Body of pancreas (tissue), 4 donors: Measurements from ENCODE around the gene THOC2.

Experiments used
- POLR2A ChIP-seq, 3 donors: fragments of 450-650 bp; IDR thresholded peaks; one replicate each; pipeline ENCODE4 v1.6.1; 2016; ENCODE audit warnings: antibody characterized with exemption in 3 of 3, mild to moderate bottlenecking in 2 of 3
- TF ChIP-seq, protein P1 (sequence below), 7 experiments: fragments of 450-650 bp in 4 of 7; fragments of 200-600 bp in 3 of 7; sonication (generic) in 3 of 7; IDR thresholded peaks; one replicate each; pipeline ENCODE4 v1.5.1; 2016 to 2019; ENCODE audit warnings: antibody characterized with exemption in 7 of 7

DNA sequence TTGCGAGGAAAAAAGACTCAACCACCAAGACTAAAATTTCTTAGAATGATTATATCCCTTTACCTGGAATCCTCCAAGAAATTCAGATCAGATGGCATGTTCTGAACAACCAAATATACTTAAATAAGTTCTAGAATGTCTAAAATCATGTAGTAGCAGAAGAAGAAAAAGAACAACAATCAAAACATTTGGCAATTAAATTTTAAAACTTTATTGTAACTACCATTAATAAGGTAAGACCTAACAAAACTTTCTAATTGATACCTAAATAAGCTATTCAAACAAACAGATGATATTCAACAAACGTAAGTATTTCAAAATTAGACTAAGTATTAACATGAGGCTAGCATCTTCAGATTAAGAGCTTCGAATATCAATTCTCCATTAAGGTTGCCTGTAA is 4.3 kb downstream of the THOC2 start:
- TF ChIP-seq, protein P1, sequence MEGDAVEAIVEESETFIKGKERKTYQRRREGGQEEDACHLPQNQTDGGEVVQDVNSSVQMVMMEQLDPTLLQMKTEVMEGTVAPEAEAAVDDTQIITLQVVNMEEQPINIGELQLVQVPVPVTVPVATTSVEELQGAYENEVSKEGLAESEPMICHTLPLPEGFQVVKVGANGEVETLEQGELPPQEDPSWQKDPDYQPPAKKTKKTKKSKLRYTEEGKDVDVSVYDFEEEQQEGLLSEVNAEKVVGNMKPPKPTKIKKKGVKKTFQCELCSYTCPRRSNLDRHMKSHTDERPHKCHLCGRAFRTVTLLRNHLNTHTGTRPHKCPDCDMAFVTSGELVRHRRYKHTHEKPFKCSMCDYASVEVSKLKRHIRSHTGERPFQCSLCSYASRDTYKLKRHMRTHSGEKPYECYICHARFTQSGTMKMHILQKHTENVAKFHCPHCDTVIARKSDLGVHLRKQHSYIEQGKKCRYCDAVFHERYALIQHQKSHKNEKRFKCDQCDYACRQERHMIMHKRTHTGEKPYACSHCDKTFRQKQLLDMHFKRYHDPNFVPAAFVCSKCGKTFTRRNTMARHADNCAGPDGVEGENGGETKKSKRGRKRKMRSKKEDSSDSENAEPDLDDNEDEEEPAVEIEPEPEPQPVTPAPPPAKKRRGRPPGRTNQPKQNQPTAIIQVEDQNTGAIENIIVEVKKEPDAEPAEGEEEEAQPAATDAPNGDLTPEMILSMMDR (IDR thresholded peaks at IDR 0.05) = no peak
- TF ChIP-seq POLR2A (IDR thresholded peaks at IDR 0.05) = no peak
